ENCODE data around the gene EVA1A.

DNA sequence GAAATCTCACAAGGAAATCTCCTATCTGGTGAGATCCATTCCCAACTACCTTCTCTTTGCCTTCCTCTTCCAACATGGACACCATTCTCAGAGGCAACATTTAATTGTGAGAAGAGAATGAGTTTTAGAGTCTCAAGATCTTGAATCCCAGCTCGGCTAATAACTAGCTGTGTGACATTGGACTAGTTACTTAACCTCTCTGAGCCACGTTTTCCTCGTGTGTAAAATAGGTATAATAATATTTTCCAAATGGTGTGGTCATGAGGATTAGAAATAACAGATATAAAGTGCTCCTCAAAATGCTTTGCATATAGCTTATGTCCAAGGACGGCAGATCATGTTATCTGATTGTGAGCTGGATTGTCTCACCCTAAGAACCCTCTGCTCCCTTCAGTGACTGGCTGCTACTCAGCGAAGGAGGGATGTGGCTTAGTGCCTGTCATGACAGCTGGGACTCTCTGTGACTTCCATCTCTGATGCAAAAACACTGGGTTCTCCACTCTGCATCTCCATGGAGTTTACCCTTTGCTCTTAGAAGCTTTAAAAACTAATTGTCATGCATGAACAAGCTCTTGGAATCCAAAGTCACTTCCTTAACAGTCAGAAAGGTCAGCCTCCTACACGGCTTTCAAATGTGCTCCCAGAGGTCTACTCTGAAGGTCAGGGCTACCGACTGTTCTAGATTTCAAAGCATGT is 47.4 kb upstream of the EVA1A start:
- TF ChIP-seq, protein P1, sequence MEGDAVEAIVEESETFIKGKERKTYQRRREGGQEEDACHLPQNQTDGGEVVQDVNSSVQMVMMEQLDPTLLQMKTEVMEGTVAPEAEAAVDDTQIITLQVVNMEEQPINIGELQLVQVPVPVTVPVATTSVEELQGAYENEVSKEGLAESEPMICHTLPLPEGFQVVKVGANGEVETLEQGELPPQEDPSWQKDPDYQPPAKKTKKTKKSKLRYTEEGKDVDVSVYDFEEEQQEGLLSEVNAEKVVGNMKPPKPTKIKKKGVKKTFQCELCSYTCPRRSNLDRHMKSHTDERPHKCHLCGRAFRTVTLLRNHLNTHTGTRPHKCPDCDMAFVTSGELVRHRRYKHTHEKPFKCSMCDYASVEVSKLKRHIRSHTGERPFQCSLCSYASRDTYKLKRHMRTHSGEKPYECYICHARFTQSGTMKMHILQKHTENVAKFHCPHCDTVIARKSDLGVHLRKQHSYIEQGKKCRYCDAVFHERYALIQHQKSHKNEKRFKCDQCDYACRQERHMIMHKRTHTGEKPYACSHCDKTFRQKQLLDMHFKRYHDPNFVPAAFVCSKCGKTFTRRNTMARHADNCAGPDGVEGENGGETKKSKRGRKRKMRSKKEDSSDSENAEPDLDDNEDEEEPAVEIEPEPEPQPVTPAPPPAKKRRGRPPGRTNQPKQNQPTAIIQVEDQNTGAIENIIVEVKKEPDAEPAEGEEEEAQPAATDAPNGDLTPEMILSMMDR (optimal IDR thresholded peaks at IDR 0.05 in 1 of 3, IDR thresholded peaks at IDR 0.05 in 1 of 3, conservative IDR thresholded peaks at IDR 0.05 in 1 of 3; ENCODE audit: extremely low read depth in 1 of 3, insufficient read depth in 2 of 3, low read length in 3 of 3): no peak
- TF ChIP-seq EZH2 (IDR thresholded peaks at IDR 0.05; ENCODE audit: low read length): no peak
